NOMO-1 treated with dmso at 0.1 percent for 144 hours (cell line): Measurements from ENCODE around the gene GPR176.

Experiments
- DNase-seq: peaks from one replicate; lab custom pipeline; 2025; ENCODE audit not compliant: unreplicated experiment; lab: John Stamatoyannopoulos, UW

The GPR176 gene

GRCh38 chr15:39860871-39861270, 59.2 kb downstream of the GPR176 start:
- DNase-seq = no peak

- no peak for DNase-seq
Measured at GRCh38 chr15:39860200-39860599, 59.9 kb downstream of the GPR176 start.

DNA sequence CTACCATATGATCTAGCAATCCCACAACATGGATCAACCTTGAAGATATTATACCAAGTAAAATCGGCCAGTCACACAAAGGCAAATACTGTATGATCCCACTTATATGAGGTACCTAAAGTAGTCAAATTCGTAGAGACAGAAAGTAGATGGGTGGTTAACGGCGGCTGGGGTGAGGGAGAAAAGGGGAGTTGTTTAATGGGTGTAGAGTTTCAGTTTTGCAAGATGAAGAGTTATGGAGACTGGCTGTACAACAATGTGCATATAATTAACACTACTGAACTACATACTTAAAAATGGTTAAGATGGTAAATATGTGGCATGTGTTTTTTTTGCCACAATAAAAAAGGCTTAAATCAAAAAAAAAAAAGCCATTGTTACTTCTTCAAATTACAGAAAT, 60.4 kb downstream of the GPR176 start:
- DNase-seq = no peak

GRCh38 chr15:39857132-39857531, 62.9 kb downstream of the GPR176 start:
- DNase-seq = no peak

- no peak for DNase-seq
Measured at GRCh38 chr15:39856357-39856756, 63.7 kb downstream of the GPR176 start.

GRCh38 chr15:39855400-39855799, 64.7 kb downstream of the GPR176 start:
- DNase-seq = no peak

DNA sequence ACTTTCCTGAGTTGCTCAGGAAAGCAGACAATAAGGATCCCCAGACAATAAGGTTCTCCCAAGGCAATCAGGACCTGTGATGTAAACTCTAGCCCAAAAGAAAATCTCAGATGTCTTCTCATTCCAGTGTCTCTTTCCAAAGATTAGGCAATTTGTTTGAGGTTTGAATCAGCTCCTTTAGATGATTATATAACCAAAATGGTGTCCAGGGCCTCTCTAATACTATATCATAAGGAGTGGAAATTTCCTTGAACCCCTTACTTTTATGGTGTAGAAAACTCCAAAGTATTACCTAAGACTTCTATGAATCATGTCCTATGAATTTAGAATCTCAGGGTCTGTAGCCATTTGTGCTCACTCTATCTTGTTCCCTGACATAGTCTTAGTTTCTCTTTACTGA, 65.9 kb downstream of the GPR176 start:
- DNase-seq = no peak

- no peak for DNase-seq
Measured at GRCh38 chr15:39852250-39852649, 67.8 kb downstream of the GPR176 start.

DNA sequence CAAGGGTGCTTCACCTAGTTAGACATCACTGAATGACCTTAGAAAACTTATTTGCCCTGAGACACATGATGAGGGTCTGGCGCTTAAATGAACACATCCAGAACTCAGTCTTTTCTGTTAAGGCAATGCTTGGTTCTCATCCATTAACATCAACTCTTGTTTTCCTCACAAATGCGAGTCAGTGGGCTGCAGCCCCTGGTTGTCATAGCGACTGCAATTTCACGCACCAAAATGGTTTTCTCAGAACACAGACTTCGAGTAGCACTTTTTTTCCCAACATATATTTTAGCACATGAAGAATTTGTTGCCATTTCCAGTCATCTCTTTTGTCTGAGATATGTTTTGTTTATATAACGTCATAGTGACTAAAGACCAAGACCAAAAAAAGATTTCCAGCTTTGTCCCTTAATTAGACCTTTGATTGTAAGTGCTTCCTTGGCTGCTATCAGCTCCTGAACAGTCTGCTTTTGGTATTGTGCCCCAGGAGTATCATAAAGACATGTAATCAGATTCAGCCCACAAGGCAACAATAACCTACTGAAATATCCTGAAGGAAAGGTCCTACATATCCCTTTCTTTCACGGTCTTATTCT, 68.5 kb downstream of the GPR176 start:
- no peak for DNase-seq

- no peak for DNase-seq
Measured at GRCh38 chr15:39850436-39850835, 69.6 kb downstream of the GPR176 start.

DNA sequence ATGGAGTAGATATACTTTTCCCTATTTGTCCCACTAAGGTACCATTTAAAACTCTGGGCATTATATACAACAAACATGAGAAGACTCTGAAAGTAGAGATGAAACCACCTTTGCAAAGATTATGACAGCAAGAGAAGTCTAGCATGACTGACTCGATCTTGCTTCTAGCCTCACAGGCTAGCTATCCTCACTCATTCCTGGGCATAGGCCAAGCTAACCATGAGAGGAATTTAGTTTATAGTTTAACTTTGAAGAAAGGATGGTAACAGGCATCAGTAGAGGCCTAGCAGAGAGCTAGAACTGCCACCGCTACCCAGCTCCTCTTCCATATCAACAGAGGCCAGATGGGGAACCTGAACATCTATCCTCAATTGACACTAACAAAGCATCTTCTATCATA, 74.0 kb downstream of the GPR176 start:
- DNase-seq = no peak

GRCh38 chr15:39845582-39845981, 74.5 kb downstream of the GPR176 start:
- DNase-seq = no peak

GRCh38 chr15:39843565-39843964, 76.5 kb downstream of the GPR176 start:
- DNase-seq = no peak

- DNase-seq = no peak
Measured at GRCh38 chr15:39837454-39837853, 82.6 kb downstream of the GPR176 start.

DNA sequence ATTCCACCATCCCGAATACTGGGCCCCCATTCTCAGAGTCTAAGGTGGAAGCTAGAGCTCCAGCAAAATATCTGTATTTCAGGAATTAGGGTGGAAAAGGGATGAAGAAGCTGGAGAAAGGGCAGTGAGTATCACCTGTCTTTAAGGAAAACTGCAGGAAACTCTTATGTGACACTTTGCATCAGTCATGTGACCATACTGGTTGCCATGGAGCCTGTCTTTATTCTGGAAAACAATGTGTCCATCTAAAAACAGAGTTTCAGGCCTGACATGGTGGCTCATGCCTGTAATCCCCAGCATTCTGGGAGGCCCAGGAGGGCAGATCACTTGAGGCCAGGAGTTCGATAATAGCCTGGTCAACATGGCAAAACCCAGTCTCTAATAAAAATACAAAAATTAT, 84.5 kb downstream of the GPR176 start:
- no peak for DNase-seq

- DNase-seq = no peak
Measured at GRCh38 chr15:39834256-39834655, 85.8 kb downstream of the GPR176 start.

GRCh38 chr15:39833515-39833981, 86.5 kb downstream of the GPR176 start:
- DNase-seq = no peak

DNA sequence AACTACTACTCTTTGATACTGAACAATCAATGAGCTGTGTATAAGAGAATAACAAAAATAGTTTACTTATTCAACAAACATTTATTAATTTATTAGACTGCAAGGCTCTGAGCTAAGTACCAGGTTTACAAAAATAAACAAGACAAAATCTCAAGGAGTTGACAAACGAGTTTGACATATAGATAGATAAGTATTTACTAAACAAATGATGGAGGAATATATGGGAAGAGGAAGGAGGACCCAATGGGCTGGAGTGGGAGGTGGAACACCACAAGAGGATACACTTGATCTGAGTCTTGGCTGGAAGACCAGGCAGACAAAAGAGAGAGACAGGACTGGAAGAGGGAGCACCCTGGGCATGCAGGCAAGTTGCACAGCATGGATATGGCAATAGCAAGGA, 89.9 kb downstream of the GPR176 start:
- no peak for DNase-seq

DNA sequence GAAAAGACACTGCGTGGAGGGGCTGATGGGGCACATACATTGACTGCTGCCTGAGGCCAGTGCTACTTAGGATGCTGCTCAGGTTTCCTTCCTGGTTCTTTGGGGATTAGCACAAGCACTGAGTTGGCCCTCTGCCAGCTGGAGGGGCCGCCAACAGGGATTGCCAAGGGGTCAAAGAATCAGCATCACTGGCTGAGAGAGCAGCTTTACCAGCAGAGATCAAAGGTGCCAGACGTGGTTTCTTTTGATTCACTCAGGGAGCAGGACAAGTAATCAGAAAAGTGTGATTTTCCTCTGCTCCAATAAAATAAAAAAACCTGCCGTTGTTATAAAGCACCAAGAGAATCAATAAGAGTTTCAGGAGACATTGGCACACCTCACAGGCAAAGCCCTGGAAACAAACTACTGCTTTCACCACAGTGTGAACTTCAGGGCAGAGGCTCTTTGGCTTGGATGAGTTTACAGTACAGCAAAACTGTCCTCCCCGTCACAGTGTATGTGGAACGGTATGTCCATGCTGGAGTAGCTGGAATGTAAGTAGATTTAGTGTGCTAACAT, 91.6 kb downstream of the GPR176 start:
- no peak for DNase-seq

DNA sequence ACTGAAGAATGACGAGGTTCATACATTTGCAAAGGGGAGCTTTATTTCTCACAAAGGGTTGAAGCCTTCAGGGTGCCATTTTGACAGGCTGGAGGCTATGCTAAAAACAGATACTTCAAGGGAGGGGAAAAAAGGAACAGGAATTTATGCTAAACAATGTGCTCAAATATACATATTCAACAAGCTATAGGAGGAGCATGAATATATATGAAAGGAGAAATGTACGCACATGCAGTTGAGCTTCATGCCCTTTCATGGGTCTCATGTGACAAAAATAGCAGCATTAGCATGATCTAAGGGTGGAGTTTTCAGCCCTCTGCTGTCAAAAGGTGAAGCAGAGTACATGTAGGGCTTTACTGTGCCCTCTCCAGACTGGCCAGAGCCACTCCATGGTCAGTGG, 93.1 kb downstream of the GPR176 start:
- DNase-seq = no peak

DNA sequence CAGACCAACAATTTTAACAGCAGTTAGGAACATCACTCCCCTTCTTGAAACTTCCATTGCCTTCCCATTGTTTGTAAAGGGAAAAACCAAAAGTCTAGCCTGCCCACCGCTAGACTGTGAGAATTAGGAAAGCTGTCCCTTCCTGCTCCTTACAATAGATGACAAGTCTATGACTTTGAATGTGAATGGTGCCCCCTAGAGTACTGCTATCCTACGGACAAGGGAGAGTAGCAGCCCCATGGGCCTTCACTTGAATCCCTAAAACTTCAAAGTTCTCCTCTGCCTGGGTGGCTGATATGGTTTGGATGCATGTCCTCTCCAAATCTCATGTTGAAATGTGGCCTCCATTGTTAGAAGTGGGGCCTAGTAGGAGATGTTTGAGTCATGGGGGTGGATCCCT, 96.4 kb downstream of the GPR176 start:
- no peak for DNase-seq

DNA sequence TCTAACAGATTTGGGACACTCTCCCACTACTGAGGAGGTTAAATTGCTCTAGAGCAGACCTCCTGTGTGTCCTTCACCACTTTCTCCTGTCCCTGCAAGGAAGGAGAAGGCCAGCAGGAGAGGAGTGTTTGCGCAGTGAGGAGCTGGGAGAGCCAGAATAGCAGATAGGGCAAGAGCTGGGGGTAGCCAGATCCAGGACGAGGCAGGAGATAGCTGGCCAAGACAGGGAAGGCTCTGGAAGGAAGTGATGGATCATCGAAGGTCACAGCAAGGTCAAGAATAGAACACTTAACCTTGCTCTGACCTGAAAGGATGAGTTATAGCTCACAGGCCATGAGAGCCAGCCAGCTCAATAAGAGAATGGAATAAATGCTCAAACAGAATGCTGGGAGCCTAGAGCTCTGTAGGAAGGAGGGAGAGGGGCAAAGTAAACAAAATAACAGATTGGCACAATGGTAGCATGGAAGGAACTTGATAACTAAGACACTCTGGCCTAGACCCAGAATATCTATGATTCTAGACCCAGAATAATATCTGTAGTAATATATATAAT, 99.9 kb downstream of the GPR176 start:
- no peak for DNase-seq

GRCh38 chr15:39819533-39819932, 100.5 kb downstream of the GPR176 start:
- no peak for DNase-seq
